Ureter (tissue), 1 donor: ENCODE data around the gene ABHD8. TPM values are rescaled to one million over a fixed set of nuclear protein-coding genes. Genes with fewer than 3 reads are reported as not detected.

Source experiments
- DNase-seq: peaks from one replicate; pipeline ENCODE4 v3.0.0-alpha.2; 2020; ENCODE audit warnings: low spot score
- total RNA-seq: library from RNA; stranded (reverse); gene quantifications from one replicate; pipeline ENCODE4 v1.2.4, GENCODE V29; 2023
- donor health status: DM: yes; HTN: yes; CAD: no.

ABHD8 gene
- total RNA-seq, 1 donor from 2014 or later, result 6.3 TPM

DNA sequence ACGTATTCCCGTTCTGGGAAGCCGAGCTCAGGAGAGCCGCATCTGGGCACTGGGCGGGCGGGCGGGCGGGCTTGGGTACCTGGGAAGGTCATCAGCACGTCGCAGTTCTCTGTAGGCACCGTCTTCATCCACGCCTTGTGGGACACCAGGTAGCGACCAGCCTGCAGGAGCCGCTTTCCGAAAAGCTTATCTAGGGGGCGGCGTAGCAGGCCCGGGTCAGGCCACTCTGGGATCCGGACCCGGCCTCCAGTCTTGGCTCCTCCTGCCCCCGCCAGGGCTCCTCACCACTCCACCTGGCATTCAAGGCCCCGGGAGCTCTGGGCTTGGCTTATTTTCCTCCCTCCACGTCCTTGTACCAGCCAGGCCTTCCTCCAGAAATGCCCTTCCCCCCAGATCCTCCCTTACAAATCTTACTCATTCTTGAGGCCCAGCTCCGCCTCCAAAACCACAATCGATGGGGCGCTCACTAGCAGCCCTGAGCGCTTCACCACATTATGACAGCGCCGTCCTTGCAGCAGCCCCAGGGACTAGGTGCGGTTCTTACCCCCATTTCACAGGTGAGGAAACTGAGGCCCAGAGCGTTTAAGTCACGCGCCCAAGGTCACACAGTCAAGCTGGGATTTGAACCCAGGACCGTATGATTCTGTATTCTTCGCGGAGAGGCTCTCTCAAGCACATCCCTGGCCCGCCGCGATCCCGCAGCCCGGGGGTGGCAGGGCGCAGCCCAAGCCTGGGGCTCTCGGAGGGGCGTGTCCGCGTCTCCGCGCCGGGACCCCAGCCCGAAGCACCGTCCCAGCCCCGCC, 30.6 kb upstream of the ABHD8 start:
- DNase-seq, result no peak

GRCh38 chr19:17332677-17333581, 29.7 kb upstream of the ABHD8 start:
- no peak for DNase-seq

GRCh38 chr19:17332360-17332676, 29.1 kb upstream of the ABHD8 start:
- no peak for DNase-seq

DNA sequence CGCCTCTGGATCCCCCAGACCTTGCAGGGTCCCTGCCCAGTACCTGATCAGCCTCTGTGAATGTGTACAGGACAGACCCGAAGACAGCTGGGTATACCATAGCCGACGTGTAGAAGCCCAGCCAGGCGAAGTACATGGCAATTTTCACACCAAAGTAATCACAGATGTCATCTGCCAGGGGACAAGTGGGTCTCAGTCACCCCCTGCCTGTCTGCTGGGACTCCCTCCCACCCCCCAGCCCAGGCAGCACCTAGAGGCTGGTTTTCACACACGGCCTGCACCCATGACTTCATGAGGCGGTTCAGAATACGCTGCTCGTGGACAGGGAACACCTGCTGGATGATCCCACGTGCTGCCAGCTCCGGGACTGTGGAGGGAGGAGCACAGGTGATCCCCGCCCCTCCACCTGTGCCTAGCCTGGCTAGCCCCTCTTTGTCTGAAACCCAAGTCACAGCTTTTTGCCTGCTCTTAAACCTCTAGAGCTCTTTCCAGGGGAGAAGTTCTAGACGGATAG, 27.9 kb upstream of the ABHD8 start:
- DNase-seq, result no peak

GRCh38 chr19:17330262-17331044, 27.2 kb upstream of the ABHD8 start:
- DNase-seq, result no peak

DNA sequence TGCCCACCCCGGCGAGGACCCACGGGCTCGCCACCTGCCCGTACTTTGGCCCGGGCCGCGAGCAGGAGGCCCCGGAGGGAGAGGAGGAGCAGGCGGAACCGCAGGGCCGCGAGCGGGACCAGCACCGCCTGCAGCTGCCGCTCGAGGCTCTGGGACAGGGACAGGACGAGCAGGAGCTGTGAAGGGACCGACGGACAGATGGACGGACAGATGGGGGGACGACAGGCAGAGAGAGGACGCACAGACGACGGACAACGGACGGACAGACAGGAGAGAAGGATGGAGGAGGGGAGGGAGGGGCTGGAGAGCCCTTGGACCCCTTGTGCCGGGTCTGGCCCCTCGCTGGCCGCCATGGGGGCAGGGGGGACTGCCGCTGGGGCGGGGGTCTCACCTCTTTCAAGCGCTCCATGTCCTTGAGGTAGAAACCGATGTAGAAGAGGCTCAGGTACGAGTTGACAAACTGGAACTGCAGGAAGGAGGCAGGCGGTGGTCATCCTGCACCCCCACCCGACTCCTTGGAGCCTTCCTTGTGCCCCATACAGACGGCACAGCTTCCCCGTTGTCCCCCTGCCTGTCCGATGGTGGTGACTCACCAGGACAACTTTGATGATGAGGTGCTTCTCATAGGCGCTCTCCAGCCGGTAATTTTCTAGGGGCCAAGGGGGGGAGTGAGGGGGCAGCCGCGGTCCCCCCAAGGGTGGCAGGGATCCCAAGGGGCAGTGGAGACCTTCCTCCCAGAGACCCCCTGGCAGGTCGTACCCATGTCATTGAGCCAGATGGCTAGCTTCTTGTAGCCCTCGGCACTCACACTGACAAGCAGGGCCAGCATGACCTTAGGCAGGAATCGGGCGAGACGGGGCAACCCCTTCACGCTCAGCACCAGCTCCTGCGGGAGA, 26.4 kb upstream of the ABHD8 start:
- no peak for DNase-seq

DNA sequence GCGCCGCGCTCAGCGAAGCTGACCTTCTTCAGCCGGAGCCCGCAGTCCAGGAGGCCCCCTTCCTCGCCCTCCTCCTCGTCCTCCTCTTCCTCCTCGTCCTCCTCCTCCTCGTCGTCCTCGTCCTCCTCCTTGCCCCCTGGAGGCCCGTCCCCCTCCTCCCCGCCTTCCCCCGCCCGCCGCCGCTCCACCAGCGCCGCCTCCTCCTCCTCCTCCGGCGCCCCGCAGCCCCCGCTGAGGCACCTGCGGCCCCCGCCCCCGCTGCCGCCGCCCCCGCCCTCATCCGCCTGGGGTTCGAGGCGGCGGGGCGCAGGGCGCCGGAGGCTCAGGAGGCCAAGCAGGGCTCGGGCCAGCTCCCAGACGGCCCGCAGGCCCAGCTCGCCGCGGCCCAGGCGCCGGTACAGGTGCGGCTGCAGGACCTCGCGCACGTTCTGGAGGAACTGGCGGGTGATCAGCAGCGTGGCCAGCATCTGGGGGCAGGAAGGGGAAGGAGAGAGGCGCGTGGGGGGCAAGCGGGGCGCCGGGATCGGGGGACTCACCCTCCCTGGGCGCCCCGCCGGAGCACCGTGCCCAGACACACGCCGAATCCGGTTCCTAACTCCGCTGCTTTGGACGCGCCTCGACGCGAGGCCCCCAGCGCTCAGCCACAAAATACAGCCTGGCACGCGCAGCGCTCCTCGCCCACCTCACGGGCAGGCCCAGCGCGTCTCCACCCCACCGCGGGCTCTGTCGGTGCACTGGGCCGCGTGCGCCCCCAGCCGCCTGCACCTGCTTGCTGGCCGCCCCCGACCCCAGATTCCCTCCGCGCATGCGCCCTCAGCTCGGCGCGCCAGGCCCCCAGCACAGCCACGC, 25.5 kb upstream of the ABHD8 start:
- DNase-seq, result no peak

DNA sequence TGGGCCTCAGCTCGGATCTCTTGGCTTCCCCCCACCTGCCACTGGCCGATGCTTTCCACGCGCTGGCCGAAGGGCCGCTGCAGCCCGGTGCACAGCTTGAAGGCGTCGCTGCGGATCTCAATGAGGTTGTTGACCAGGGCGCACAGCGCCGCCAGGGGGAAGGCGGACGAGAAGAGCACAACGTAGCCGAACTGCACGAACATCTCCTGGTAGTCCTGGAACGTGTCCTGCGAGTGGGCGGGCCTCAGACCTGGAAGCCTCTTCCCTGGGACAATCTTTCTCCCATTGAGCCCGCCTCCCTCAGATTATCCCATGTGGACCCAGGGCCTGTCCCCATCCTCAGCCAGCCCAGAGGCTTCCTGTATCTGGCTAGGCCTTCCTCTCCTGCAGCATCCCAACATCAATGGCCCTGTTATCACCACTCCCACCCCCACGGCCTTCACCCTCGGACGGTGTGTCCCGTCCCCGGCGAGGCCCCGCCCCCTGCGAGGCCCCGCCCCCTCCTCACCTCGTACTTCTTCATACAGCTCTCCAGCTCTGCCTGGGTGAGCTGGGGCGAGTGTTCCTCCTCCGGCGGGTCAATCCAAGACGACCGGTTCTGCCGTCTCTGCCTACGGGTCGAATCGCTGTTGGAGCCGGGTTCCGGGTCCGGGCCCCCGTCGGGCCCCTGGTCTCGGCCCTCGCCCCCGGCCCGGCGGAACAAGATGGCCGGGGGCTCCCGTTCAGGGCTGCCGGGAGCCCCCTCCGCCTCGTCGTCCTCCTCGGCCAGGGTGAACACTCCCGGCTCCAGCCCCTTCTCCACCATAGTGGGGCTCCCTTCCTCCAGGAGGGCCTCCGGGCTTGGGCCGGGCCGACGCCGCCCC, 24.7 kb upstream of the ABHD8 start:
- DNase-seq, result peak; percentile 75

DNA sequence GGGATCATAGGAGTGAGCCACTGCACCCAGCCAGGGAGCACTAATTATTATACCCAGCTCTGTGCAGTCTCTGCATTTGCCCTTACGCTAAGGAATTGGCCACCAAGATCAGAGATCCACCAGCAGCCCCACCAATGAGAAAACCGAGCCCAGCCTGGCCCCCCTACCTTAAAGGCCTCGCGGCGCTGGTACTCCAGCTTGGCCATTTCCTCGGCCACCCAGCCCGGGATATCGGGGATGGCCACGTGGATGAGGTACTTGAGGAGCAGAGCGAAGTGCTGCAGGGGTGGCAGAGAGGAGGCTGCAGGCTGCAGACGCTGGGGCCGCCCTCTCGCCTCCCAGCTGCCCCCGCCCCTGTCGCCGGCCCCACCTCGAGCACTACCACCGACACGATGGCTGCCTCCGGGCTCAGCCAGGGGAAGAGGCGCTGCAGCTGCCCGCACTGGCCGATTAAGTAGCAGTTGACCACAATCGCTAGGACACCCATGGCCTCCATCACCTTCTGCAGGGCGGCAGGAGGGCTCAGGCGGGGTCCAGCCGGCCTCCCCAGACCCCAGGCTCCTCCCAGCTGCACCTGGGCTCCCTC, 23.9 kb upstream of the ABHD8 start:
- no peak for DNase-seq

DNA sequence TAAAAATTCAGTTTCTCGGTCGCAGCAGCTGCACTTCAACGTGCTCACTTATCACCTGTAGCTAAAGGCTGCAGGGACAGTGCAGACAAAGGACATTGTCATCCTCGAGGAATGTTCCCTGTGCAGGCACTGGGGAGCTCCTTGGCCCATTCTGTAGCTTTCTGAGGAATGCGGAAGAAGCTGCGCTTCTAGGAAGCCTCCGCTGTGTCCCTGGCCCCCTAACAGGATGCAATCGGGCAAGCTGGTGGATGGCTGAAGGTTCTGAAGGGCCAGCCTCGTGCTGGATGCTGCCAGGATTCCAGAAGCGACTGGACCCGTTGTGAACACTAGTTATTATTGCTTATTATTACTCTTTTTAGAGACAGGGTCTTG, 23.4 kb upstream of the ABHD8 start:
- no peak for DNase-seq

GRCh38 chr19:17325881-17326594, 22.8 kb upstream of the ABHD8 start:
- DNase-seq, result peak; percentile 79

DNA sequence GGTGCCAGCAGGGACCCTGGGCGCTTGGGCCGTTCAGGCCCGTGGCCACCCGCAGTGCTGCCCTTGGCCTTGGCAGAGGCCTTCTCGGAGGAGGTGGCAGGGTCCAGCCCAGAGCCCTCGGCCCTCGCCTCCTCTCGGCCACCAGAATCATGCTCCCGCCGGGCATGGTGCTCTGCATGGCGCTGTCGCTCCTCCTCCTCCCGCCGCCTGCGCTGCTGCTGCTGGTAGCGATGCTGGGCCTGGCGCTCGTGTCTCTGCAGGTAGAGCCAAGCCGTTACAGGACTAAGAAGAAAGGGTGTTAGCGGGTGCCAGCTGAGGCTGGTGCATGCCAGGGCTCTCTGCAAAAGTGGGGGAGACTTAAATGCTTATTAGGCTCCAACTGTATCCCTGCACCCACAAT, 21.9 kb upstream of the ABHD8 start:
- DNase-seq, result no peak

GRCh38 chr19:17324357-17325114, 21.3 kb upstream of the ABHD8 start:
- DNase-seq, result no peak

- no peak for DNase-seq
Measured at GRCh38 chr19:17323964-17324332, 20.7 kb upstream of the ABHD8 start.

DNA sequence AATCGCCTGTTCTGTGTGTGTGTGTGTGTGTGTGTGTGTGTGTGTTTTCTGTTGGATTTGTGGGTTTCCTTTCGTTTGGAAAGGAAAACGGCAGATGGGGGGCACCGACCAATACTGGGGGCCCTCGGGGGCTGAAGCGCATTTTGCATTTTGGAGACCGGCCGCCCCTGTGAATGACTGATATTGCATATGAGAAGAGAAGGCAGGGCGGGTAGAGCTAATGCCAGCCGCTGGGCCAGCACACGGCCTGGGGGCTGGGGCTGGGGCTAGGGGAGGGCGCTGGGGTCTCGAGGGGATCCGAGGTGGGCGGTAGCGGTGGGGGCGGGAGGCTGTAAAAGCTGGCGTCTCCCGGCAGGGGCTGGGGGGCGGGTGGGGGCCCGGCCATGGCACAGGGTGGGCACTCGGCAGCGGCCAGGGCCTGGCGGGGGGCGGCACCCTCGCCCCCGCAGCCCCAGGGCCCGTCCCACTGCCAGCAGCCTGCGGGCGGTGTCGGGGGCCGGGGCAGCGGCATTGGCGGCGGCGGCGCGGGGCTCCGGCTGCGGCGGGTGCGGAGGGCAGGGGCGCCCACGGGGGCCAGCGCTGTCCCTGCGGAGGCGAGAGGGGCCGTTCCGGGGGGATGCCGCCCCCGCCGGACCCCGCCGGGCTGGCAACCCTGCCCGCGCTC, 20.2 kb upstream of the ABHD8 start:
- DNase-seq, result no peak

GRCh38 chr19:17322854-17323253, 19.6 kb upstream of the ABHD8 start:
- no peak for DNase-seq
